Measurements from ENCODE around the gene CACNA2D3.

Gene CACNA2D3

GRCh38 chr3:54792584-54792983, 670.2 kb downstream of the CACNA2D3 start:
- Histone ChIP-seq H3K36me3 (ENCODE audit: insufficient read depth, low read length) (no peaks in the 10 kb centered on the region), H3K4me3 (no peak overlapping the region), H3K9me3 (ENCODE audit: low read depth, low read length) (no peaks in the 10 kb centered on the region), H3K9ac (ENCODE audit: insufficient read length) (no peak overlapping the region), H3K27ac (no peak overlapping the region)
- DNase-seq (ENCODE audit: low read depth, low spot score): no peak
- TF ChIP-seq EZH2 (IDR thresholded peaks at IDR 0.05) (no peak), FOXP2 (optimal IDR thresholded peaks at IDR 0.05; ENCODE audit: control extremely low read depth, extremely low read length, insufficient read depth) (no peak), POLR2AphosphoS5 (IDR thresholded peaks at IDR 0.05; ENCODE audit: borderline replicate concordance, low read depth, low read length) (no peak)

- no peak for DNase-seq (ENCODE audit: low read depth, low spot score)
- H3K9ac ChIP-seq (ENCODE audit: insufficient read length): no peak overlapping the region
- no peak overlapping the region for H3K4me3 ChIP-seq
- no peaks in the 10 kb centered on the region for H3K36me3 ChIP-seq (ENCODE audit: insufficient read depth, low read length)
- no peak overlapping the region for H3K27ac ChIP-seq
- TF ChIP-seq FOXP2 (optimal IDR thresholded peaks at IDR 0.05; ENCODE audit: control extremely low read depth, extremely low read length, insufficient read depth): no peak
- no peak for TF ChIP-seq EZH2 (IDR thresholded peaks at IDR 0.05)
- TF ChIP-seq POLR2AphosphoS5 (IDR thresholded peaks at IDR 0.05; ENCODE audit: borderline replicate concordance, low read depth, low read length): no peak
- no peaks in the 10 kb centered on the region for H3K9me3 ChIP-seq (ENCODE audit: low read depth, low read length)
Measured at GRCh38 chr3:54793171-54793570, 670.8 kb downstream of the CACNA2D3 start.

- H3K4me3 ChIP-seq: no peak overlapping the region
- H3K27ac ChIP-seq: no peak overlapping the region
- H3K36me3 ChIP-seq (ENCODE audit: insufficient read depth, low read length): no peaks in the 10 kb centered on the region
- no peak for DNase-seq (ENCODE audit: low read depth, low spot score)
- H3K9ac ChIP-seq (ENCODE audit: insufficient read length): no peak overlapping the region
- TF ChIP-seq EZH2 (IDR thresholded peaks at IDR 0.05): no peak
- no peak for TF ChIP-seq FOXP2 (optimal IDR thresholded peaks at IDR 0.05; ENCODE audit: control extremely low read depth, extremely low read length, insufficient read depth)
- TF ChIP-seq POLR2AphosphoS5 (IDR thresholded peaks at IDR 0.05; ENCODE audit: borderline replicate concordance, low read depth, low read length): no peak
- H3K9me3 ChIP-seq (ENCODE audit: low read depth, low read length): no peaks in the 10 kb centered on the region
Measured at GRCh38 chr3:54797111-54797510, 674.8 kb downstream of the CACNA2D3 start.

- no peak for DNase-seq (ENCODE audit: low read depth, low spot score)
- TF ChIP-seq FOXP2 (optimal IDR thresholded peaks at IDR 0.05; ENCODE audit: control extremely low read depth, extremely low read length, insufficient read depth) (no peak), EZH2 (IDR thresholded peaks at IDR 0.05) (no peak), POLR2AphosphoS5 (IDR thresholded peaks at IDR 0.05; ENCODE audit: borderline replicate concordance, low read depth, low read length) (no peak)
- Histone ChIP-seq H3K9me3 (ENCODE audit: low read depth, low read length) (no peaks in the 10 kb centered on the region), H3K9ac (ENCODE audit: insufficient read length) (no peak overlapping the region), H3K4me3 (no peak overlapping the region), H3K36me3 (ENCODE audit: insufficient read depth, low read length) (no peaks in the 10 kb centered on the region), H3K27ac (no peak overlapping the region)
Measured at GRCh38 chr3:54800478-54800877, 678.1 kb downstream of the CACNA2D3 start.

GRCh38 chr3:54801977-54802376, 679.6 kb downstream of the CACNA2D3 start:
- Histone ChIP-seq H3K27ac (no peak overlapping the region), H3K4me3 (no peak overlapping the region), H3K9me3 (ENCODE audit: low read depth, low read length) (no peaks in the 10 kb centered on the region), H3K9ac (ENCODE audit: insufficient read length) (no peak overlapping the region), H3K36me3 (ENCODE audit: insufficient read depth, low read length) (no peaks in the 10 kb centered on the region)
- DNase-seq (ENCODE audit: low read depth, low spot score): no peak
- no peak for TF ChIP-seq FOXP2 (optimal IDR thresholded peaks at IDR 0.05; ENCODE audit: control extremely low read depth, extremely low read length, insufficient read depth)
- TF ChIP-seq EZH2 (IDR thresholded peaks at IDR 0.05): no peak
- TF ChIP-seq POLR2AphosphoS5 (IDR thresholded peaks at IDR 0.05; ENCODE audit: borderline replicate concordance, low read depth, low read length): no peak

- H3K4me3 ChIP-seq: no peak overlapping the region
Measured at GRCh38 chr3:54810401-54810800, 688.0 kb downstream of the CACNA2D3 start.

GRCh38 chr3:54814224-54814623, 691.9 kb downstream of the CACNA2D3 start:
- Histone ChIP-seq H3K9me3 (ENCODE audit: low read depth, low read length) (no peaks in the 10 kb centered on the region), H3K36me3 (ENCODE audit: insufficient read depth, low read length) (no peaks in the 10 kb centered on the region), H3K4me3 (no peak overlapping the region), H3K9ac (ENCODE audit: insufficient read length) (no peak overlapping the region), H3K27ac (no peak overlapping the region)
- no peak for DNase-seq (ENCODE audit: low read depth, low spot score)
- no peak for TF ChIP-seq EZH2 (IDR thresholded peaks at IDR 0.05)
- no peak for TF ChIP-seq FOXP2 (optimal IDR thresholded peaks at IDR 0.05; ENCODE audit: control extremely low read depth, extremely low read length, insufficient read depth)
- no peak for TF ChIP-seq POLR2AphosphoS5 (IDR thresholded peaks at IDR 0.05; ENCODE audit: borderline replicate concordance, low read depth, low read length)

More at GRCh38 chr3:54810401-54810800, 688.0 kb downstream of the CACNA2D3 start:
- Histone ChIP-seq H3K27ac (no peak overlapping the region), H3K36me3 (ENCODE audit: insufficient read depth, low read length) (no peaks in the 10 kb centered on the region), H3K9ac (ENCODE audit: insufficient read length) (no peak overlapping the region), H3K9me3 (ENCODE audit: low read depth, low read length) (no peaks in the 10 kb centered on the region)
- TF ChIP-seq FOXP2 (optimal IDR thresholded peaks at IDR 0.05; ENCODE audit: control extremely low read depth, extremely low read length, insufficient read depth): no peak
- no peak for TF ChIP-seq EZH2 (IDR thresholded peaks at IDR 0.05)
- TF ChIP-seq POLR2AphosphoS5 (IDR thresholded peaks at IDR 0.05; ENCODE audit: borderline replicate concordance, low read depth, low read length): no peak
- no peak for DNase-seq (ENCODE audit: low read depth, low spot score)

GRCh38 chr3:54817628-54818027, 695.3 kb downstream of the CACNA2D3 start:
- no peak for DNase-seq (ENCODE audit: low read depth, low spot score)
- Histone ChIP-seq H3K4me3 (no peak overlapping the region), H3K36me3 (ENCODE audit: insufficient read depth, low read length) (no peaks in the 10 kb centered on the region), H3K27ac (no peak overlapping the region), H3K9ac (ENCODE audit: insufficient read length) (no peak overlapping the region), H3K9me3 (ENCODE audit: low read depth, low read length) (no peaks in the 10 kb centered on the region)
- TF ChIP-seq EZH2 (IDR thresholded peaks at IDR 0.05): no peak
- no peak for TF ChIP-seq POLR2AphosphoS5 (IDR thresholded peaks at IDR 0.05; ENCODE audit: borderline replicate concordance, low read depth, low read length)
- no peak for TF ChIP-seq FOXP2 (optimal IDR thresholded peaks at IDR 0.05; ENCODE audit: control extremely low read depth, extremely low read length, insufficient read depth)

- Histone ChIP-seq H3K27ac (no peak overlapping the region), H3K36me3 (ENCODE audit: insufficient read depth, low read length) (no peaks in the 10 kb centered on the region), H3K9me3 (ENCODE audit: low read depth, low read length) (no peaks in the 10 kb centered on the region), H3K9ac (ENCODE audit: insufficient read length) (no peak overlapping the region), H3K4me3 (no peak overlapping the region)
- no peak for TF ChIP-seq FOXP2 (optimal IDR thresholded peaks at IDR 0.05; ENCODE audit: control extremely low read depth, extremely low read length, insufficient read depth)
- TF ChIP-seq POLR2AphosphoS5 (IDR thresholded peaks at IDR 0.05; ENCODE audit: borderline replicate concordance, low read depth, low read length): no peak
- TF ChIP-seq EZH2 (IDR thresholded peaks at IDR 0.05): no peak
- no peak for DNase-seq (ENCODE audit: low read depth, low spot score)
Measured at GRCh38 chr3:54818486-54818885, 696.1 kb downstream of the CACNA2D3 start.
